ENCODE data around the gene FZD10. TPM values are rescaled to one million over a fixed set of nuclear protein-coding genes. Genes with fewer than 3 reads are reported as not detected.

The FZD10 gene
- total and polyA plus RNA-seq, 9 donors: 0.08 to 6.1 (median 1.8) TPM

DNA sequence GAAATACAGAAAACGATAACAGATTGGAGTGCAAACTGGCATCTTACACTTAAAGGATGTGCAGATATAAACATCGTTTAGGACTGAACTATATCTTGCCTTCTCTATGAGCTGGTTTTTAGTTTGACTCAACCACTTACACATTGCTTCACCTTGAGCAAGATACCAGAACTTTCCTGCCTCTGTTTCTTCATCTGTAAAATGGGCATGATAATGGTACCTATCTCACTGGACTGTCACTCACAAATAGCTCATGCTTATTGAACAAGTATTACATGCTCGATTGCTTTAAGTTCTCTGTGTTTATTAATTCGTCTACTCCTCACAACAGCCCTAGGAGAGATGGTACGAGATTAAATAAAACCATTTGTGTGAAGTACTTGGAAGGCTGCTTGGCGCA, 7.7 kb downstream of the FZD10 start:
- no peak overlapping the region for H3K27ac ChIP-seq
- H3K4me3 ChIP-seq: no peak overlapping the region
- WGBS, 3 donors: 45 to 59% (median 54%) methylated on average over 6 of the region's 6 CpGs
- no peaks in the 10 kb centered on the region for H3K27me3 ChIP-seq
- H3K4me1 ChIP-seq (ENCODE audit: insufficient read depth): no peaks in the 10 kb centered on the region
- DNase-seq: no peak
- no peaks in the 10 kb centered on the region for H3K36me3 ChIP-seq
- no peaks in the 10 kb centered on the region for H3K9me3 ChIP-seq
- intact Hi-C loops (cut with DNase I): no loop called here
- TF ChIP-seq EP300 (IDR thresholded peaks at IDR 0.05) (no peak), POLR2A (IDR thresholded peaks at IDR 0.05) (no peak)
- TF ChIP-seq, protein P1, sequence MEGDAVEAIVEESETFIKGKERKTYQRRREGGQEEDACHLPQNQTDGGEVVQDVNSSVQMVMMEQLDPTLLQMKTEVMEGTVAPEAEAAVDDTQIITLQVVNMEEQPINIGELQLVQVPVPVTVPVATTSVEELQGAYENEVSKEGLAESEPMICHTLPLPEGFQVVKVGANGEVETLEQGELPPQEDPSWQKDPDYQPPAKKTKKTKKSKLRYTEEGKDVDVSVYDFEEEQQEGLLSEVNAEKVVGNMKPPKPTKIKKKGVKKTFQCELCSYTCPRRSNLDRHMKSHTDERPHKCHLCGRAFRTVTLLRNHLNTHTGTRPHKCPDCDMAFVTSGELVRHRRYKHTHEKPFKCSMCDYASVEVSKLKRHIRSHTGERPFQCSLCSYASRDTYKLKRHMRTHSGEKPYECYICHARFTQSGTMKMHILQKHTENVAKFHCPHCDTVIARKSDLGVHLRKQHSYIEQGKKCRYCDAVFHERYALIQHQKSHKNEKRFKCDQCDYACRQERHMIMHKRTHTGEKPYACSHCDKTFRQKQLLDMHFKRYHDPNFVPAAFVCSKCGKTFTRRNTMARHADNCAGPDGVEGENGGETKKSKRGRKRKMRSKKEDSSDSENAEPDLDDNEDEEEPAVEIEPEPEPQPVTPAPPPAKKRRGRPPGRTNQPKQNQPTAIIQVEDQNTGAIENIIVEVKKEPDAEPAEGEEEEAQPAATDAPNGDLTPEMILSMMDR (IDR thresholded peaks at IDR 0.05): no peak

GRCh38 chr12:130170611-130171010, 8.3 kb downstream of the FZD10 start:
- H3K27me3 ChIP-seq: no peaks in the 10 kb centered on the region
- WGBS, 3 donors: 38 to 51% (median 43%) methylated on average over 11 of the region's 11 CpGs
- H3K36me3 ChIP-seq: no peaks in the 10 kb centered on the region
- DNase-seq: no peak
- intact Hi-C loops (cut with DNase I): no loop called here
- H3K4me3 ChIP-seq: no peak overlapping the region
- no peak overlapping the region for H3K27ac ChIP-seq
- no peaks in the 10 kb centered on the region for H3K9me3 ChIP-seq
- TF ChIP-seq POLR2A (IDR thresholded peaks at IDR 0.05) (no peak), EP300 (IDR thresholded peaks at IDR 0.05) (no peak)
- TF ChIP-seq, protein P1 (IDR thresholded peaks at IDR 0.05): no peak
- no peaks in the 10 kb centered on the region for H3K4me1 ChIP-seq (ENCODE audit: insufficient read depth)

DNA sequence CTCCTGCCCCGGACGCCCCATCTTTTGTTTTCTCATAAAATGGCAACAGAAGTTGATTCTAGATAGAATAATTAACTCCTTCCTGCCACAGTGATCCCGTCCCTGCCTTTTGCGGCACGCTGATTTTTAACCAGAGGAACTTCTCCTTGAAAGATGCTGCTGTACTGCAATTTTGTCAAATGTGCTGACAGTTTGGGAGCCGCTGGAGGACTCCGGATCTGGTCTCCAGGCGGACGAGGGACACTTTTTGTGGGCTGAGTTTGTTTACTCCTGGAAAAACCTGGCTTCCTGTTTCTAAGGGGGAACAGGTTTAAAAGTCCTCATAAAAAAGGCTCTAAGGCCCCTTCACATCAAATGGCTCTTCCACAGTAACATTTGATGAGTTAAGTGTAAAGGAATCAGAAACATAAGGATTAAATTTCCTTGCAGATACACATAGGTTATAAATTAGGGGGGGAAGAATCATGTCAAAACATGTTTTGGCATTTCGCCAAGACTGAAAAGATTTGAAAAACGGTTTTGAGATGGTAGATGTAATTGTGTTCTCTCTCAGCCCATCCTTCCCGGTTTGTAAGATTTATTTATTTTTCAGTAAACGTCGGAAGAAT, 15.5 kb downstream of the FZD10 start:
- 9 to 16% (median 11%) methylated on average over 14 of the region's 14 CpGs for WGBS, 3 donors
- intact Hi-C loops (cut with DNase I): no loop called here

GRCh38 chr12:130178282-130178681, 16.0 kb downstream of the FZD10 start:
- Histone ChIP-seq H3K27me3 (no peaks in the 10 kb centered on the region), H3K36me3 (no peaks in the 10 kb centered on the region), H3K9me3 (peaks cover 0 to 6% of the 10 kb centered on the region in 2 donors), H3K4me1 (ENCODE audit: insufficient read depth) (no peaks in the 10 kb centered on the region), H3K27ac (no peak overlapping the region), H3K4me3 (no peak overlapping the region)
- 52 to 69% (median 59%) methylated on average over 7 of the region's 7 CpGs for WGBS, 3 donors
- DNase-seq: no peak
- intact Hi-C loops (cut with DNase I): no loop called here
- TF ChIP-seq POLR2A (IDR thresholded peaks at IDR 0.05) (no peak), EP300 (IDR thresholded peaks at IDR 0.05) (no peak)
- TF ChIP-seq, protein P1 (IDR thresholded peaks at IDR 0.05): no peak

More for the DNA sequence above, 15.5 kb downstream of the FZD10 start:
- no peaks in the 10 kb centered on the region for H3K4me1 ChIP-seq (ENCODE audit: insufficient read depth)
- H3K27ac ChIP-seq: no peak overlapping the region
- TF ChIP-seq, protein P1 (IDR thresholded peaks at IDR 0.05): no peak
- no peak for TF ChIP-seq EP300 (IDR thresholded peaks at IDR 0.05)
- no peak for TF ChIP-seq POLR2A (IDR thresholded peaks at IDR 0.05)
- no peak for DNase-seq
- peaks cover 0 to 6% of the 10 kb centered on the region in 2 donors for H3K9me3 ChIP-seq
- H3K27me3 ChIP-seq: no peaks in the 10 kb centered on the region
- H3K36me3 ChIP-seq: no peaks in the 10 kb centered on the region
- H3K4me3 ChIP-seq: no peak overlapping the region

Data from ovary (tissue), 9 donors.